Keratinocyte (primary cell): ENCODE measurements around the gene CD2AP. TPM values are rescaled to one million over a fixed set of nuclear protein-coding genes. Genes with fewer than 3 reads are reported as not detected.

ENCODE experiments used
- DNase-seq: peaks from one replicate; pipeline ENCODE4 v3.0.0-alpha.2; 2011; ENCODE audit warnings: low read depth, missing footprints, low spot score
- FAIRE-seq: peaks from 2 replicates; lab custom pipeline; 2011; peaks lifted over from hg19 to GRCh38; lab: Jason Lieb, UNC
- H2AFZ ChIP-seq: 2 replicates; pipeline ENCODE4 v1.6.0; 2012; ENCODE audit warnings: low read length, control low read depth, inconsistent platforms; ENCODE audit not compliant: control insufficient read depth
- H3K27ac ChIP-seq: 2 replicates; pipeline ENCODE4 v1.5.1; 2011; ENCODE audit warnings: low read length; ENCODE audit not compliant: control insufficient read depth, insufficient read depth
- H3K27me3 ChIP-seq: 3 replicates; pipeline ENCODE4 v1.6.0; 2011; ENCODE audit warnings: low read length; ENCODE audit not compliant: control insufficient read depth, insufficient read depth; ENCODE audit errors: extremely low read depth
- H3K36me3 ChIP-seq, 2 experiments: 2 replicates in 1 of 2; 3 replicates in 1 of 2; pipeline ENCODE4 v1.5.1; 2011; ENCODE audit warnings: low read length in 2 of 2, mild to moderate bottlenecking in 1 of 2; ENCODE audit not compliant: control insufficient read depth in 2 of 2, insufficient read depth in 2 of 2; ENCODE audit errors: extremely low read depth in 1 of 2
- H3K4me1 ChIP-seq: 3 replicates; pipeline ENCODE4 v1.5.1; 2011; ENCODE audit warnings: low read length; ENCODE audit not compliant: control insufficient read depth, insufficient read depth; ENCODE audit errors: extremely low read depth
- H3K4me2 ChIP-seq: 3 replicates; pipeline ENCODE4 v1.6.0; 2011; ENCODE audit warnings: low read depth, low read length; ENCODE audit not compliant: control insufficient read depth, insufficient read depth; ENCODE audit errors: extremely low read depth
- H3K4me3 ChIP-seq, 3 experiments: fragments of 200-600 bp in 1 of 3; sonication (generic) in 1 of 3; 2 replicates in 2 of 3; 3 replicates in 1 of 3; pipeline ENCODE4 v1.5.1; 2011 to 2016; ENCODE audit warnings: low read length in 3 of 3, mild to moderate bottlenecking in 3 of 3, control low read depth in 2 of 3, inconsistent platforms in 1 of 3, low read depth in 1 of 3, mixed read lengths in 1 of 3, mixed run types in 1 of 3, moderate library complexity in 1 of 3; ENCODE audit not compliant: control insufficient read depth in 2 of 3, insufficient read depth in 2 of 3; ENCODE audit errors: extremely low read depth in 1 of 3
- H3K79me2 ChIP-seq: 2 replicates; pipeline ENCODE4 v1.6.0; 2012; ENCODE audit warnings: low read length; ENCODE audit not compliant: control insufficient read depth, insufficient read depth
- H3K9ac ChIP-seq: 3 replicates; pipeline ENCODE4 v1.6.0; 2011; ENCODE audit warnings: low read length; ENCODE audit not compliant: control insufficient read depth, insufficient read depth; ENCODE audit errors: extremely low read depth
- H3K9me1 ChIP-seq: 3 replicates; pipeline ENCODE4 v1.6.0; 2011; ENCODE audit warnings: low read length; ENCODE audit not compliant: control insufficient read depth, insufficient read depth; ENCODE audit errors: extremely low read depth
- H3K9me3 ChIP-seq: 2 replicates; pipeline ENCODE4 v1.5.1; 2012; ENCODE audit warnings: low read depth, low read length; ENCODE audit not compliant: control insufficient read depth
- H4K20me1 ChIP-seq: 3 replicates; pipeline ENCODE4 v1.6.0; 2011; ENCODE audit warnings: low read length; ENCODE audit not compliant: control insufficient read depth, insufficient read depth; ENCODE audit errors: extremely low read depth
- EZH2 ChIP-seq: IDR thresholded peaks from one replicate; pipeline ENCODE4 v1.6.1; 2012; ENCODE audit warnings: inconsistent platforms, mild to moderate bottlenecking, low read length, moderate library complexity
- dilution Hi-C: fragments of 300-500 bp; cut with MboI; formaldehyde crosslinking; loops from one replicate; pipeline ENCODE4 v1.7.0; 2020; ENCODE audit warnings: low sequenced_read_pairs; ENCODE audit not compliant: extremely low pct_ligation_motif_present
- polyA plus RNA-seq, 5 experiments: library from polyadenylated mRNA; depleted of rRNA in 3 of 5; stranded (reverse) in 3 of 5; stranded (forward) in 1 of 5; unstranded in 1 of 5; fragments of >200 nt; gene quantifications; 1 replicate in 1 of 5; 2 replicates in 3 of 5; 3 replicates in 1 of 5; pipeline versions ENCODE4 v1.2.1 to v1.2.3, GENCODE V29; 2011 to 2012; ENCODE audit warnings: missing spikeins in 2 of 5, low read depth in 1 of 5, low replicate concordance in 1 of 5
- TF ChIP-seq, protein P1 (sequence below), 3 experiments: IDR thresholded peaks in 1 of 3; conservative IDR thresholded peaks in 1 of 3; optimal IDR thresholded peaks in 1 of 3; 2 replicates in 2 of 3; 3 replicates in 1 of 3; pipeline versions ENCODE3 to v1.5.1; 2011; ENCODE audit warnings: low read length in 3 of 3, mild to moderate bottlenecking in 3 of 3, moderate library complexity in 2 of 3, control low read depth in 1 of 3, inconsistent platforms in 1 of 3; ENCODE audit not compliant: insufficient read depth in 2 of 3; ENCODE audit errors: extremely low read depth in 1 of 3

Gene CD2AP
- polyA plus RNA-seq, 1 donor (not counting 4 experiments of a cell fraction or from before 2014, with no cell fraction given): 23.9 TPM

DNA sequence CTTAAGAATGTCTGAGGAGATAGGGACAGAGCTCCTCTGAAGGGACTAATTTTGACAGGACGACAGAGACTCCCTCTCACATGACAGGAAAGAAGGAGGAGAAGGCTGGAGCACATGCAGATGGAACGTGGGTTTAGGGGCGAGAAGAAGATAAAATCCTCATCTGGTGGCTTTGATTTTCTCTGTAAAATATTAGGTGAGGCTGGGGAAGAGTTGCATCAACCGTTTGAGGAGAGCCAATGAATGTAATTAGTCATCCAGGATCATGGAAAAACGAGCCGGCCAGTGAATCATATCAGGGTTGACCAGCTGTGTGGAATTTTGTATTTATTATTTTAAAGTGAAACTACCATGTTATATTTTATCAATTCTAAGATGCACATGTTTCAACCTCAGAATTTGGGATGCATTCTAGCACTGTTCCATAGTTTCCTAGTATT lies 173.9 kb downstream of the CD2AP start:
- H3K36me3 ChIP-seq: no peaks in the 10 kb centered on the region
- no peak overlapping the region for H3K4me3 ChIP-seq
- TF ChIP-seq, protein P1, sequence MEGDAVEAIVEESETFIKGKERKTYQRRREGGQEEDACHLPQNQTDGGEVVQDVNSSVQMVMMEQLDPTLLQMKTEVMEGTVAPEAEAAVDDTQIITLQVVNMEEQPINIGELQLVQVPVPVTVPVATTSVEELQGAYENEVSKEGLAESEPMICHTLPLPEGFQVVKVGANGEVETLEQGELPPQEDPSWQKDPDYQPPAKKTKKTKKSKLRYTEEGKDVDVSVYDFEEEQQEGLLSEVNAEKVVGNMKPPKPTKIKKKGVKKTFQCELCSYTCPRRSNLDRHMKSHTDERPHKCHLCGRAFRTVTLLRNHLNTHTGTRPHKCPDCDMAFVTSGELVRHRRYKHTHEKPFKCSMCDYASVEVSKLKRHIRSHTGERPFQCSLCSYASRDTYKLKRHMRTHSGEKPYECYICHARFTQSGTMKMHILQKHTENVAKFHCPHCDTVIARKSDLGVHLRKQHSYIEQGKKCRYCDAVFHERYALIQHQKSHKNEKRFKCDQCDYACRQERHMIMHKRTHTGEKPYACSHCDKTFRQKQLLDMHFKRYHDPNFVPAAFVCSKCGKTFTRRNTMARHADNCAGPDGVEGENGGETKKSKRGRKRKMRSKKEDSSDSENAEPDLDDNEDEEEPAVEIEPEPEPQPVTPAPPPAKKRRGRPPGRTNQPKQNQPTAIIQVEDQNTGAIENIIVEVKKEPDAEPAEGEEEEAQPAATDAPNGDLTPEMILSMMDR (optimal IDR thresholded peaks at IDR 0.05 in 1 of 3, IDR thresholded peaks at IDR 0.05 in 1 of 3, conservative IDR thresholded peaks at IDR 0.05 in 1 of 3; ENCODE audit: extremely low read depth in 1 of 3, insufficient read depth in 2 of 3, low read length in 3 of 3): no peak
- no peak for TF ChIP-seq EZH2
- H3K27me3 ChIP-seq: no peaks in the 10 kb centered on the region
- DNase-seq (no peak), FAIRE-seq (no peak)
- H3K27ac ChIP-seq: no peak overlapping the region
- no peak overlapping the region for H2AFZ ChIP-seq
- H3K4me2 ChIP-seq: no peak overlapping the region
- dilution Hi-C loops: no loop called here
- no peaks in the 10 kb centered on the region for H3K79me2 ChIP-seq
- H3K9me3 ChIP-seq: no peaks in the 10 kb centered on the region
- no peaks in the 10 kb centered on the region for H4K20me1 ChIP-seq
- no peaks in the 10 kb centered on the region for H3K9me1 ChIP-seq
- H3K9ac ChIP-seq: no peak overlapping the region
- peaks cover 18% of the 10 kb centered on the region for H3K4me1 ChIP-seq

DNA sequence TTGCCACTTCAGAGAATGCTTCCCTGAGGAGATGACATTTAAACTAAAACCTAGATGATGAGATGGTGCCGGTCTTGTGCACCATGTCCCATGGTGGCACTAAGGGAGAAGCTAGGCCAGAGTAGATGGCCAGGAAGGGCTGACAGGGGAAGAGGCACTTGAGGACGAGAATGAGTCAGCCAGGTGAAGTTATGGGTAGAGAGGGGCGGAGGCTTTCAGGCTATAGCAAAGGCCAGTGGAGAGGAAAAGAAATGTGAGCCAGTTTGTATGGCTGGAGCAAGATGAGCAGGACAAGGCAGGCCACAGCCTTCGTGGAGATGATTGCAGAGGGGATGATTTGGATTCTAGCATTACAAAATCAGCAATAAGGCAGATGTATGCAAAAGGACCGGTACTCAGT lies 176.1 kb downstream of the CD2AP start:
- DNase-seq (no peak), FAIRE-seq (no peak)
- no peaks in the 10 kb centered on the region for H3K9me3 ChIP-seq
- no peak overlapping the region for H3K9ac ChIP-seq
- H3K36me3 ChIP-seq: no peaks in the 10 kb centered on the region
- H2AFZ ChIP-seq: no peak overlapping the region
- no peaks in the 10 kb centered on the region for H4K20me1 ChIP-seq
- no peaks in the 10 kb centered on the region for H3K79me2 ChIP-seq
- no peaks in the 10 kb centered on the region for H3K9me1 ChIP-seq
- dilution Hi-C loops: no loop called here
- H3K4me3 ChIP-seq: no peak overlapping the region
- H3K27ac ChIP-seq: no peak overlapping the region
- TF ChIP-seq, protein P1 (optimal IDR thresholded peaks at IDR 0.05 in 1 of 3, IDR thresholded peaks at IDR 0.05 in 1 of 3, conservative IDR thresholded peaks at IDR 0.05 in 1 of 3; ENCODE audit: extremely low read depth in 1 of 3, insufficient read depth in 2 of 3, low read length in 3 of 3): no peak
- no peak for TF ChIP-seq EZH2
- H3K4me1 ChIP-seq: peaks cover 20% of the 10 kb centered on the region
- H3K27me3 ChIP-seq: no peaks in the 10 kb centered on the region
- H3K4me2 ChIP-seq: no peak overlapping the region
